Astrocyte of the spinal cord (primary cell): Measurements from ENCODE around the gene TARM1.

Experiments
- DNase-seq: peaks from one replicate; pipeline ENCODE4 v3.0.0; 2011; ENCODE audit warnings: low read depth, low spot score
- H3K4me3 ChIP-seq: 2 replicates; pipeline ENCODE4 v1.5.1; 2011; ENCODE audit warnings: low read depth, mild to moderate bottlenecking, low read length, moderate library complexity
- in situ Hi-C: cut with HindIII; loops from 2 replicates; pipeline ENCODE4 v1.10.0; 2017; ENCODE audit warnings: low sequenced_read_pairs
- TF ChIP-seq, protein P1 (sequence below): IDR thresholded peaks from 2 replicates; pipeline ENCODE4 v1.5.1; 2012; ENCODE audit warnings: low read depth, mild to moderate bottlenecking, low read length, inconsistent platforms

TARM1 gene

DNA sequence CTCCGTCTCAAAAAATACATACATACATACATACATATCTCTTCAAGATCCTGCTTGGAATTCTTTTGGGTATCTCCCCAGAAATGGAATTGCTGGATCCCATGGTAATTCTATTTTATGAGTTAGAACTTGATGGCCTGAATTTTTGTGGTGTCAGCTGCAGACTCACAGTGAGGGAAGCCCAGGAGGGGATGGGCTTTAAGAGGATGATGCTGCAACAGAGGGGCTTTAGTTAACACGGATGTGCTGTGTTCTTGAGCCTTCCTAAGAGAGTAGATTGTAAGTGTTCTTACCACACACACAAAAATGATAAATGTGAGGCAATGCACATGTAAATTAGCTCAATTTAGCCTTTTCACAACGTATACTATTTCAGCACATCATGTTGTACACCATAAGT lies 58.0 kb downstream of the TARM1 start:
- no peak for DNase-seq
- TF ChIP-seq, protein P1, sequence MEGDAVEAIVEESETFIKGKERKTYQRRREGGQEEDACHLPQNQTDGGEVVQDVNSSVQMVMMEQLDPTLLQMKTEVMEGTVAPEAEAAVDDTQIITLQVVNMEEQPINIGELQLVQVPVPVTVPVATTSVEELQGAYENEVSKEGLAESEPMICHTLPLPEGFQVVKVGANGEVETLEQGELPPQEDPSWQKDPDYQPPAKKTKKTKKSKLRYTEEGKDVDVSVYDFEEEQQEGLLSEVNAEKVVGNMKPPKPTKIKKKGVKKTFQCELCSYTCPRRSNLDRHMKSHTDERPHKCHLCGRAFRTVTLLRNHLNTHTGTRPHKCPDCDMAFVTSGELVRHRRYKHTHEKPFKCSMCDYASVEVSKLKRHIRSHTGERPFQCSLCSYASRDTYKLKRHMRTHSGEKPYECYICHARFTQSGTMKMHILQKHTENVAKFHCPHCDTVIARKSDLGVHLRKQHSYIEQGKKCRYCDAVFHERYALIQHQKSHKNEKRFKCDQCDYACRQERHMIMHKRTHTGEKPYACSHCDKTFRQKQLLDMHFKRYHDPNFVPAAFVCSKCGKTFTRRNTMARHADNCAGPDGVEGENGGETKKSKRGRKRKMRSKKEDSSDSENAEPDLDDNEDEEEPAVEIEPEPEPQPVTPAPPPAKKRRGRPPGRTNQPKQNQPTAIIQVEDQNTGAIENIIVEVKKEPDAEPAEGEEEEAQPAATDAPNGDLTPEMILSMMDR, result no peak
- no peak overlapping the region for H3K4me3 ChIP-seq
- in situ Hi-C loops, result no loop called here

DNA sequence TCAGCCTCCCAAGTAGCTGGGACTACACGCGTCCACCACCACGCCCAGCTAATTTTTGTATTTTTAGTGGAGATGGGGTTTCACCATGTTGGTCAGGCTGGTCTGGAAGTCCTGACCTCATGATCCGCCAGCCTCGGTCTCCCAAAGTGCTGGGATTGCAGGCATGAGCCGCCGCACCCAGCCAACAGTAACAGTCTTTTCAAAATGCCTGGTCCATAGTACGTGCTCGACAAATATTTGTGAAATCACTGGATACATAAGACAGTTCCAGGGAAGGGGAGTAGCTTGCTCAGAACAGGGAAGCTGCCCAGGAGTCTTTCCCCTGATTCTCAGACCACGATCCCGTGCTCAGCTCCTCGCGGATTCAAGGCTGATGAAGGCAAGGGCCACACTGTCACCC lies 59.2 kb downstream of the TARM1 start:
- TF ChIP-seq, protein P1, result no peak
- in situ Hi-C loops, result no loop called here
- no peak for DNase-seq
- H3K4me3 ChIP-seq, result no peak overlapping the region

DNA sequence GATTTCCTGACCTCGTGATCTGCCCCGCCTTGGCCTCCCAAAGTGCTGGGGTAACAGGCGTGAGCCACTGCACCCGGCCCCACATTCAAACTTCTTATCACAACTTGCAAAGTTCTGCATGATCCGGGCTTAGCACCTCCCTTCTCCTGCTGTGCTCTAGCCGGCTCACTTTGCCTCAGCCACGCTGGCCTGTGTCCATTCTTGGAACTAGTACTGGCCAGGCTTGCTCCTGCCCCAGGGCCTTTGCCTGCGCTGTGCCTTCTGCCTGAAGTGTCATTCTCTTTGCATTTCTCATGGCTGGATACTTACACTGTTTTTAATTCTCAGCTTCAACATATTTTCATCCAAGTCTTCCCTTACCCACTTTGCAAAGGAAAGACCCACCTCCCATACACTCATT lies 59.8 kb downstream of the TARM1 start:
- DNase-seq, result no peak
- TF ChIP-seq, protein P1, result no peak
- no peak overlapping the region for H3K4me3 ChIP-seq
- in situ Hi-C loops, result no loop called here
